ENCODE results near the gene CAGE1. TPM values are rescaled to one million over a fixed set of nuclear protein-coding genes. Genes with fewer than 3 reads are reported as not detected.

The CAGE1 gene
- total and polyA plus RNA-seq, 10 of the 15 experiments (the other 5 are each of a cell fraction or from before 2014, with no cell fraction given) = 0.03 to 0.42 (median 0.08) TPM; not detected in 3

DNA sequence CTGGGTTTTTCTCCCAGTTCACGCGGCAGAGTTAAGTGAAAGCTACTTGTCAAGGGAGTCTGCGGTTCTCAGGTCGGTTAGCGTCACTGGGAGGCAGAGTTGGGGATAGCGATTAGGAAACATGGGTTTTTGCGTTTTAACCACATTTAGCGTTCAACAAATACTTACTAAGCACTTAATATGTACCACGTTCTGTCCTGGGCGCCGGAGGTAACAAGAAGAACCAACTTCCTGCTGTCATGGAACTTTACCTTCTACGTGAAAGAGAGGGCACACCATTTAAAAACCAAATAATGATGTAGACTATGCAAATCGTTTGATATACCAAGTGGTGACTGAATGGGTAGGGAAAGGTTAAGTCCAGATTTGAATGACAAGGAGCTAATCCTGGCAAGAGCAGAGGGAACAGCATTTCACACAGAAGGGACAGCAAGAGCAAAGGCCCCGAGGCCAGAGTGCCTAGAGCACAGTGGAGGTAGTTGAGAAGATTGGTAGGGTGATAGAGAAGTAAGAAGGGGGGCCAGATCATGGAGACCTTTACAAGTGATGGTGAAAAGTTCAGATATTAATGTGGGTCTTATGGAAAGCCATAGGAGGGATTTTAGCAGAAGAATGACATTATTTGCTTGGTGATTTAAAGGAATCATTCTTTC is 810 bp upstream of the CAGE1 start (continued):
- TF ChIP-seq ELK1 (IDR thresholded peaks at IDR 0.05; ENCODE audit: low read depth, low read length) (no peak), HDAC6 (IDR thresholded peaks at IDR 0.05; ENCODE audit: unreplicated experiment) (peak; percentile 1), POU2F2 (IDR thresholded peaks at IDR 0.05; ENCODE audit: borderline replicate concordance, low read depth, low read length) (0 out of 3 replicates have a peak, but pooled peaks have one; percentile 21), MTA2 (IDR thresholded peaks at IDR 0.05; ENCODE audit: low read depth) (no peak), ASH2L (IDR thresholded peaks at IDR 0.05; ENCODE audit: borderline replicate concordance, low read depth) (no peak), CBX5 (IDR thresholded peaks at IDR 0.05; ENCODE audit: low read depth) (no peak), TAF1 (IDR thresholded peaks at IDR 0.05; ENCODE audit: borderline replicate concordance, low read depth, low read length) (no peak), ZNF687 (IDR thresholded peaks at IDR 0.05) (no peak), NR2F1 (conservative IDR thresholded peaks at IDR 0.05) (no peak), NFYB (IDR thresholded peaks at IDR 0.05; ENCODE audit: insufficient read depth, low read depth, low read length) (no peak)

All from GM12878 (cell line).